Epithelial cell of prostate (primary cell): ENCODE measurements around the gene F2.
"Not testable (repeated sequence)": the region's sequence is repeated elsewhere in the genome, so short reads cannot be mapped to it uniquely, and the experiment has no call there.

ENCODE experiments used
- DNase-seq: peaks from one replicate; pipeline ENCODE4 v3.0.0-alpha.2; 2011; ENCODE audit warnings: low read depth, low spot score
- H3K27ac ChIP-seq: fragments of 450-650 bp; 2 replicates; pipeline ENCODE4 v1.5.1; 2017; ENCODE audit warnings: mild to moderate bottlenecking

F2 gene

DNA sequence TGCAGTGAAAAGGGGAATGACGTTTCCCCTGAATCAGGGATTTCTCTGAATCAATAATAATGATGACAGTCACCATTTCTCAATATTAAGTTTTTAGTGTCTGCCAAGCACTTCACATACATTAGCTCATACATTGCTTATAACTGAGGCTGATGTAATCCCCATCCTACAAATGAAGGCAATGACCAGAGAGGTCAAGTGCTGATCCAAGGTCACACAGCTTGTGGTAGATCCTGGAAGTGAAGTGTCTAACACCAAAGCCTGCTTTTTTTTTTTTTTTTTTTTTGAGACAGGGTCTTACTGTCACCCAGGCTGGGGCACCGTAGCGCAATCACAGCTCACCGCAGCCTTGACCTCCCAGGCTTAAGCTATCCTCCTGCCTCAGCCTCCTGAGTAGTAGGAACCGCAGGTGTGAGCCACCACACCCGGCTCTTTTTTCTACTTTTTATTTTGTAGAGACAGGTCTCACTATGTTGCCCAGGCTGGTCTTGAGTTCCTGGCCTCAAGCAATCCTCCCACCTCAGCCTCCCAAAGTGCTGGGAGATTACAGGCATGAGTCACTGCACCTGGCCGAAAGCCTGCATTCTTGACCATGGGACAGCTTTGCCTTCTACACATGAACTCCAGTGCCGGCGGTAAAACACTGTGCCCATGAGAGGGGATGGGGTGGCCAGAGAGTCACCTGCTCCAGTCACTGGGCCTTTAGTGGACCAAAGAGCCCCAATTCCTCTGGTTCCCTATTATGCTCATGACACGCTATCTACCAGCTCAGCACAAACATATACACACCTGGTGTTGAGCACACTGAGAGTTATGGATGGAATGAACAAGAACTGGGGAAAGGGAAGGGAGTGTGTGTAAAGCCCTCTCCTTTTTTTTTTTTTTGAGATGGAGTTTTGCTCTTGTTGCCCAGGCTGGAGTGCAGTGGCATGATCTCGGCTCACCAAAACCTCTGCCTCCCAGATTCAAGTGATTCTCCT, 36.0 kb upstream of the F2 start:
- no peak for DNase-seq
- peak overlapping the region; percentile 58 for H3K27ac ChIP-seq

GRCh38 chr11:46684367-46684766, 34.6 kb upstream of the F2 start:
- no peak for DNase-seq
- H3K27ac ChIP-seq: peak overlapping the region; percentile 58

GRCh38 chr11:46686886-46687795, 31.9 kb upstream of the F2 start:
- peak overlapping the region; percentile 100 for H3K27ac ChIP-seq
- peak; percentile 93 for DNase-seq

- no peak for DNase-seq
- H3K27ac ChIP-seq: no peak overlapping the region
These were observed 28.3 kb upstream of the F2 start for GRCh38 chr11:46690702-46691101.

DNA sequence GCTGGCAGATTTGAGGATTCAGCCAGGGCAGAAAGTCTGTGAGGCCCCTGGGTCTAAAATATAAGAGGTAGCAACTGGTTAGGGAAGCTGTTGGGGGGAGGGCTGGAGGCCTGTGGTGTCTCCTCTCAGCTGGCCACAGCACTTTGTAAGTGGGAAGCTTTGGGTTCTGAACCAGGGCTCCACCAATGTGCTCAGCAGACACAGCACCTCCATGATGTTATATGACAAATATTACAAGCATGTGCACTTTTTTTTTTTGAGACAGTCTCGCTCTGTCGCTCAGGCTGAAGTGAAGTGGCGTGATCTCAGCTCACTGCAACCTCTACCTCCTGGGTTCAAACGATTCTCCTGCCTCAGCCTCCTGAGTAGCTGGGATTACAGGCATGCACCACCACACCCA, 26.6 kb upstream of the F2 start:
- H3K27ac ChIP-seq: no peak overlapping the region
- no peak for DNase-seq

GRCh38 chr11:46693597-46694012, 25.4 kb upstream of the F2 start:
- peak; percentile 24 for DNase-seq
- H3K27ac ChIP-seq: peak overlapping the region; percentile 74

- H3K27ac ChIP-seq: peak overlapping the region; percentile 74
- no peak for DNase-seq
These were observed 24.9 kb upstream of the F2 start for GRCh38 chr11:46694072-46694471.

DNA sequence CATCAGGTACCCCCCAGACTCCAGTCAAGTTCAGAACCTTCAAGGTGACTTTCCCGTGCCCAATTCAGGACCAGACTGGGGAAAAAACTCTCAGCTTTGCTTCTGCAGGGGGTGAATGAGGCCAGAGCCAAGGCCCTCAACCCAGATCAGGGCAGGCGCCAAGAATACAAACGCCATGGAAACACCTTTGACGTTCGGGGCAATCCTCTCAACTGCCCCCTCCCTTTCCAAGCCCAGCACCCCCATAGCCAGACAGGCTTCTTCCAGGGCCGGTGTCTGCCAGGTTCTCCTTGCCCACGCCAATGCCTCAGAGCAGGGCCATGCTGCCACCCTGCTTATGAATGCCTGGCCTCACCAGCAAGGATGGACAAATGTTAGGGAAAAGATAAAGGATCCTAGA, 24.4 kb upstream of the F2 start:
- H3K27ac ChIP-seq: peak overlapping the region; percentile 74
- DNase-seq: no peak

DNA sequence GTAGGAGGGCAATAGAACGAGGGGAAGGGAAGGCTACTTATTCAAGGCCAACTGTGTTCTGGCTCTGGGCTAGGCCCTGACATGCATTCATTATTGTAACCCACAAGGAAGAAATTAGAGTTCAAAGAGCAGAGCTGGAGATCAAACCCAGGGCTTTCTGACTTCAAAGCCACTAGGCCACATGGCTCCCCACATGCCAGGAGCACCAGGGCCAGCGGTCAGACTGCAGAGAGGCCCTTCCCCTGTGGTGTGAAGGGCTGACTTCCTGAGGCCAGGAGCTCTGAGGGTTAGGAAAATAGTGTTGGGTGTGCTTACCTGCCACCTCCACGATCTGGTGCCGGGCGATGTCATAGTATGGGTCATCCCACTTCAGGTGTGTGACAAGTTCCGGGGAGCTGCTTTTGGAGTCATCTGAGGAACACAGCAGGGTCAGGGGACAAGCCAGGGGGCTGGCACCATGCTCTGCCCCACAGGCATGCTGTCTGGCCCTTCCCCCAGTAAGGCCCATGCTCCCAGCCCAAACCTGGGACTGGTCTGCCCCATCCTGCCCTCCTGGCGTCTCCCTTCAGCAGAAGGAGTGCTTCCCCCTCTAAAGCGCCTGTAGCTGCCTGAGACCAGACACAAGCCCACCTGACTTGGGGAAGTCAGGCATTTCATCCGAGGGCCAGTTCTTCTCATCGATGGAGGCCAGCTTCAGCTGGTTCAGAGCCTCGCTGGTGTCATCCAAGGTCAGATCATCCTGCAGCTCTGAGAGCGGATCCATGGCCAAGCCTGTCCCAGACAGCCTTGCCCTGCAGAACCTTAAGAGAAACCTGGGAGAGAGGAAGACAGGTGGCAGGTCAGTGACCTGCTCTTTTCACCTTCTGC, 23.4 kb upstream of the F2 start:
- no peak for DNase-seq
- no peak overlapping the region for H3K27ac ChIP-seq

GRCh38 chr11:46696212-46696558, 22.8 kb upstream of the F2 start:
- no peak for DNase-seq

GRCh38 chr11:46697303-46697702, 21.7 kb upstream of the F2 start:
- DNase-seq: no peak
- no peak overlapping the region for H3K27ac ChIP-seq

More at GRCh38 chr11:46696212-46696558, 22.8 kb upstream of the F2 start:
- H3K27ac ChIP-seq: no peak overlapping the region

DNA sequence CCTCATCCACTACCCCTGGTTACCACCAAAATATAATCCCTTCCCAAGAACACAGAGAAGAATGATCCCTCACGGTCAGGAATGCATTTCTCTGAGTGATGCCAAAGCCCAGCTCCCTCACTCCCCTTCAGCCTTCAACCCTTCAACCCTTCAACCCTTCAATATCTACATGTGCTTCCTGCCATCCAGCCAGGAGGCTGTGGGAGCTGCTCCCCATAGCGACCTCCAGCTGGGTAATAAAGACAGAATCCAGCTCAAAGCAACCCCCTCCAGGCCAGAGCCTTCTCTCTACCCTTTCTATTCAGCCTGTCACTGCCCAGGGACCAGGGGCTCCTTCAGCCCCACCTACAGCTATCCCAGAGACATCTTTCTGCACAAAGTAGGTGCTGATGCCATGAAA, 21.3 kb upstream of the F2 start:
- H3K27ac ChIP-seq: no peak overlapping the region

DNA sequence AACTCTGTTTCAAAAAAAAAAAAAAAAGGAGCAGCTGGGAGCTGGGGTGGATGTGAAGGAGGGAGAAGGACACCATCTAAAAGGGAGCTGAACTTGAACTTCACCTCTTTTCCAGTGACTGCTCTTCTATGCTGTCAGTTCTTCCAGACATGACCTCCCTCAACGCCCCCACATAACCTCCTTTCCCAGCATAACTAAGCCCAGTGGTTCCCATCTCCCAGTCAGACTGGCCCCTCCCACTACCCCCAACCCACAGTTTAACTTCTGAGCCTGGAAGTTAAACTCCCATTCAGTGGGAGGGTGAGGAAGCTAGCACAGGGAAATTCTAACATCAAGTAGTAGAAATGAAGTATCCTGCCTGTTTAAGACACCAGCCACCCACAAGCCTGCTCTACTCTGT, 20.4 kb upstream of the F2 start:
- no peak for DNase-seq

More for the DNA sequence above, 21.3 kb upstream of the F2 start:
- DNase-seq: no peak

GRCh38 chr11:46700241-46701077, 18.6 kb upstream of the F2 start, which contains the start of the genes ARHGAP1 and ZNF408:
Gene ARHGAP1, minus strand, starts transcription at chr11:46700619. Its CDS starts 4,512 bp downstream, at chr11:46696107.
Gene ZNF408, plus strand, starts transcription at chr11:46701031. Its CDS starts 17 bp downstream, at chr11:46701048.
- DNase-seq: peak; percentile 95
- peak within 1 kb of the TSS; percentile 89 for H3K27ac ChIP-seq

More for the DNA sequence above, 20.4 kb upstream of the F2 start:
- H3K27ac ChIP-seq: no peak overlapping the region

DNA sequence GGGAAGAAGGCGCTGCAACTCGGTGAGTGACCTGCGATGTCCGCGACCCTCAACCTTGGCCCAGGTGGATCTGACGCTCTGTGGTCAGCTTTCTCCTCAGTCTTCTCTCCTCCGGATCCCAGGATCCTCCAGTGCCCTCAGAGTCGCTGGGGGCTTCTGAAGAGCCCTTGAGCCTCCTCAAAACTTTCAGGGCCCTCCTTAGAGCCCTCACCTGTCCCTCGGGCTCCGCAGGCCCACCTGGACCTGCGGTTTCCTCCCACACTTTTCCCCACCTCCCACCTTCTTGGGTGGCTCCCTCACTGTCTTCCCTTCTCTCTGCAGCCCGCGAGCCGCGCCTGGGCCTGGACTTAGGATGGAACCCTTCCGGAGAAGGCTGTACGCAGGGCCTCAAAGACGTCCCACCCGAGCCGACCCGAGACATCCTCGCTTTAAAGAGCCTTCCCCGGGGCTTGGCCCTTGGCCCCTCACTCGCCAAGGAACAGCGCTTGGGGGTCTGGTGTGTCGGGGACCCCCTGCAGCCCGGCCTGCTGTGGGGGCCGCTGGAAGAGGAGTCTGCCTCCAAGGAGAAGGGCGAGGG, 17.8 kb upstream of the F2 start:
- no peak for DNase-seq
- peak overlapping the region; percentile 89 for H3K27ac ChIP-seq

DNA sequence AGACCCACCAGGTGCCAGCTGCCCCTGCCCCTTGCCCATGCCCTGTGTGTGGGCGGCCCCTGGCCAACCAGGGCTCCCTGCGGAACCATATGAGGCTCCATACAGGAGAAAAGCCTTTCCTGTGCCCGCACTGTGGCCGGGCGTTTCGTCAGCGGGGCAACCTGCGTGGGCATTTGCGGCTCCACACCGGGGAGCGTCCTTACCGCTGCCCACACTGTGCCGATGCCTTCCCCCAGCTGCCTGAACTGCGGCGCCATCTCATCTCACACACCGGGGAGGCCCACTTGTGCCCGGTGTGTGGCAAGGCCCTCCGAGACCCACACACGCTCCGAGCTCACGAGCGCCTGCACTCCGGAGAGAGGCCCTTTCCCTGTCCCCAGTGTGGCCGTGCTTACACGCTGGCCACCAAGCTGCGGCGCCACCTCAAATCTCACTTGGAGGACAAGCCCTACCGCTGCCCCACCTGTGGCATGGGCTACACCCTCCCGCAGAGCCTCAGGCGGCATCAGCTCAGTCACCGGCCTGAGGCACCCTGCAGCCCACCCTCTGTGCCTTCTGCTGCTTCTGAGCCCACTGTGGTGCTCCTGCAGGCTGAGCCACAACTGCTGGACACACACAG, 13.8 kb upstream of the F2 start:
- DNase-seq: no peak
- H3K27ac ChIP-seq: no peak overlapping the region

DNA sequence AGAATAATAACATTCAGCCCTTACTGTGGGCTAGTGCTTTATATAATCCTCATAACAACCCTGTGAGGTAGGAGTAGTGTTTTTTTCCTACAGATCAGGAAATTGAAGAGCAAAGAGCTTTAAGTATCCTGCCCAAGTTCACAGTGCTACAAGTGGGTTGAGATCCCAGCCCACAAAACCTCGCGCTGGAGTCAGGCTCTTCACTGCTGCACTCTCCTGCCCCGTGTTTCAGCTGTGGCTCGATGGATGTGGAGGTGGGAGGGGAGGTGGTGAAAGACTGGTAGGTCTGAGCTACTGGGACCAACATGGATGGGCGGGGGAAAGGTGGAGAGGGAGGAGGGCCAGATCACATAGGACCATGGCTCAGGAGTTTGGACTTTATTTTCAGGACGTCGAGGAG, 12.1 kb upstream of the F2 start:
- no peak overlapping the region for H3K27ac ChIP-seq
- no peak for DNase-seq

GRCh38 chr11:46709351-46709750, 9.7 kb upstream of the F2 start:
- not testable (repeated sequence) for DNase-seq, H3K27ac ChIP-seq
